ENCODE data around the gene SYN1. TPM values are rescaled to one million over a fixed set of nuclear protein-coding genes. Genes with fewer than 3 reads are reported as not detected.
"Not testable (repeated sequence)": the region's sequence is repeated elsewhere in the genome, so short reads cannot be mapped to it uniquely, and the experiment has no call there.

SYN1 gene
- total RNA-seq, 1 donor from 2014 or later: not detected

- Mint-ChIP-seq H3K4me1 (no peaks in the 10 kb centered on the region), H3K9me3 (no peaks in the 10 kb centered on the region), H3K27me3 (no peaks in the 10 kb centered on the region), H3K27ac (no peak overlapping the region), H3K36me3 (ENCODE audit: low read depth) (no peaks in the 10 kb centered on the region), H3K4me3 (no peak overlapping the region)
- DNase-seq: no peak
- ATAC-seq (ENCODE audit: low read depth): no peak
- intact Hi-C loops (cut with micrococcal nuclease): no loop called here
- no peak for TF ChIP-seq CTCF (IDR thresholded peaks at IDR 0.05)
- CTCF ChIA-PET: no interaction called here
- POLR2A ChIA-PET: interaction anchor here (0.6 kb wide), 1 partner anchor 165 kb away, joined by 4 read pairs; no protein-coding TSS in a partner anchor
Observed at GRCh38 chrX:47608130-47608810, 11.4 kb downstream of the SYN1 start.

- no peaks in the 10 kb centered on the region for H3K36me3 Mint-ChIP-seq (ENCODE audit: low read depth)
- ATAC-seq (ENCODE audit: low read depth) (no peak), DNase-seq (no peak)
- no peaks in the 10 kb centered on the region for H3K27me3 Mint-ChIP-seq
- ChIA-PET CTCF (no interaction called here), POLR2A (no interaction called here)
- H3K27ac Mint-ChIP-seq: no peak overlapping the region
- no peaks in the 10 kb centered on the region for H3K4me1 Mint-ChIP-seq
- no peak overlapping the region for H3K4me3 Mint-ChIP-seq
- intact Hi-C loops (cut with micrococcal nuclease): no loop called here
- no peaks in the 10 kb centered on the region for H3K9me3 Mint-ChIP-seq
- no peak for TF ChIP-seq CTCF (IDR thresholded peaks at IDR 0.05)
Observed at GRCh38 chrX:47607091-47607490, 12.6 kb downstream of the SYN1 start.

GRCh38 chrX:47605024-47605423 is 14.6 kb downstream of the SYN1 start:
- CTCF ChIA-PET: no interaction called here
- no peaks in the 10 kb centered on the region for H3K36me3 Mint-ChIP-seq (ENCODE audit: low read depth)
- POLR2A ChIA-PET: no interaction called here
- no peak overlapping the region for H3K4me3 Mint-ChIP-seq
- H3K27me3 Mint-ChIP-seq: no peaks in the 10 kb centered on the region
- ATAC-seq (ENCODE audit: low read depth) (no peak), DNase-seq (no peak)
- H3K4me1 Mint-ChIP-seq: no peaks in the 10 kb centered on the region
- no peak overlapping the region for H3K27ac Mint-ChIP-seq
- no peak for TF ChIP-seq CTCF (IDR thresholded peaks at IDR 0.05)
- H3K9me3 Mint-ChIP-seq: no peaks in the 10 kb centered on the region
- intact Hi-C loops (cut with micrococcal nuclease): no loop called here

GRCh38 chrX:47603125-47603524 is 16.5 kb downstream of the SYN1 start:
- H3K27ac Mint-ChIP-seq; H3K4me3 Mint-ChIP-seq; H3K4me1 Mint-ChIP-seq; H3K36me3 Mint-ChIP-seq (ENCODE audit: low read depth); DNase-seq; H3K27me3 Mint-ChIP-seq; CTCF ChIA-PET; intact Hi-C loops (cut with micrococcal nuclease); ATAC-seq (ENCODE audit: low read depth); POLR2A ChIA-PET; H3K9me3 Mint-ChIP-seq: not testable (repeated sequence)

DNA sequence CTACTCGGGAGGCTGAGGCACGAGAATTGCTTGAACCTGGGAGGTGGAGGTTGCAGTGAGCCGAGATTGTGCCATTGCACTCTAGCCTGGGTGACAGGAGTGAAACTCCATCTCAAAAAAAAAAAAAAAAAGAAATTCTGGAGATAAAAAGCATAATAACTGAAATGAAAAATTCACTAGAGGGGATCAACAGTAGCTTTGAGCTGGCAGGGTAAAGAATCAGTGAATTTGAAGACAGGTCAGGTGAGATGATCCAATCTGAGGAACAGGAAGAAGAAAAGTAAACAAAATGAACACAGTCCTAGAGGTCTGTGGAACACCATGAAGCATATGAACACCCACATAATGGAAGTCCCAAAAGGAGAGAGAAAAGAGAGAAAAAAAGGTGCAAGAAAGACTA is 22.4 kb downstream of the SYN1 start:
- Mint-ChIP-seq H3K9me3 (peaks cover 4% of the 10 kb centered on the region), H3K36me3 (ENCODE audit: low read depth) (peaks cover 1% of the 10 kb centered on the region), H3K4me1 (no peaks in the 10 kb centered on the region), H3K27me3 (peaks cover 5% of the 10 kb centered on the region), H3K4me3 (no peak overlapping the region), H3K27ac (no peak overlapping the region)
- intact Hi-C loops (cut with micrococcal nuclease): no loop called here
- no peak for TF ChIP-seq CTCF (IDR thresholded peaks at IDR 0.05)
- ChIA-PET POLR2A (no interaction called here), CTCF (no interaction called here)
- DNase-seq: no peak
- ATAC-seq (ENCODE audit: low read depth): no peak

GRCh38 chrX:47596256-47596655 is 23.4 kb downstream of the SYN1 start:
- H3K4me3 Mint-ChIP-seq: no peak overlapping the region

More at GRCh38 chrX:47596256-47596655, 23.4 kb downstream of the SYN1 start:
- ChIA-PET CTCF (no interaction called here), POLR2A (no interaction called here)
- Mint-ChIP-seq H3K27ac (no peak overlapping the region), H3K27me3 (peaks cover 5% of the 10 kb centered on the region), H3K4me1 (no peaks in the 10 kb centered on the region), H3K9me3 (peaks cover 4% of the 10 kb centered on the region), H3K36me3 (ENCODE audit: low read depth) (peaks cover 1% of the 10 kb centered on the region)
- DNase-seq (no peak), ATAC-seq (ENCODE audit: low read depth) (no peak)
- no peak for TF ChIP-seq CTCF (IDR thresholded peaks at IDR 0.05)
- intact Hi-C loops (cut with micrococcal nuclease): no loop called here

Data from activated B cell treated with CpG ODN at 0.5 μM for 24 hours (primary cell).